Erythroblast (primary cell): ENCODE measurements around the gene PTPRD.

Experiments
- GATA1 ChIP-seq: IDR thresholded peaks from 2 replicates; pipeline ENCODE4 v1.6.1; 2011; ENCODE audit warnings: low read depth, mild to moderate bottlenecking, control low read depth, low read length, moderate library complexity
- POLR2A ChIP-seq: IDR thresholded peaks from 2 replicates; pipeline ENCODE4 v1.6.1; 2011; ENCODE audit warnings: mild to moderate bottlenecking, low read length

DNA sequence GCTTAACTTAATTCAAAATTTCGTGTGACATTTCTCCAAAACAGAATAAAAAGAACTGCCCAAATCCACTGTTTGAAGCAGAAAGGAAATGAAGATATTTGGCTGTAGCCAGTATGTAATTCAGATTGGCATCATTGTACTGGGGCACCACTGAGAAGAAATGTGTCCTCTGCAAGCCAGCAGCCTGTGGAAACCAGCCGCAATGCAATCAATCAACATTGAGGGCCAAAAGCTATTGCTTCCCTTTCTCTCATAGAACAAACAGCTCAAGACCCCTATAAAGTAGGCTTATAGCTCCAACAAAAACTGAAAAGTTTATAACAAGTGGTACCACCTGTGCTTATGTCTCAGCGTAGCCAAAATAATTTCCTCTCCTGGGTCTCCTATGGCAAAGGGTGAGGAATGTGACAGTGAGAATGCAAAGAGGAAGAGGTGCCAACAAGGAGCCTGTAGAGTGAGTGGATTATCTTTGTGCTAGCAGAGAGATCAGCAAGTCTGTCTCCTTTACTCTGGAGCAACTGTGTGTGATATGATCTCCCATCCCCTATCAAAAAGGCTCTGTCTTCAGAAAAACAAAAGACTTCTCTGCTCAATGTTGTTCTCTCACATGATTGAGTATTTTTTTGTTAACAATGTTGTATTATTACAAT is 1740.9 kb downstream of the PTPRD start:
- no peak for TF ChIP-seq POLR2A
- TF ChIP-seq GATA1, result no peak
